HepG2 (cell line): ENCODE measurements around the gene LRRC8D. TPM values are rescaled to one million over a fixed set of nuclear protein-coding genes. Genes with fewer than 3 reads are reported as not detected.

Source experiments
- ATAC-seq: fragments of 200-7000 bp; cut with Tn5 transposase; 3 replicates; pipeline ENCODE4 v1.9.1; 2020; ENCODE audit warnings: mild to moderate bottlenecking, moderate library complexity
- BruUV-seq: library from RNA; stranded (reverse); fragments of 400-500 nt; replicated peaks from 2 replicates; lab custom pipeline; 2021; lab: Mats Ljungman, UMichigan
- CTCF ChIA-PET: fragments of 300-600 bp; formaldehyde crosslinking; extraction: SDS; loops from one replicate; lab custom pipeline; 2021; ENCODE audit warnings: low total read pairs, inconsistent platforms, low intra/inter-chr PET ratio; lab: Yijun Ruan, JAX
- POLR2A ChIA-PET: fragments of 350-600 bp; sonication (Branson Sonifier 250); formaldehyde crosslinking; loops from one replicate; lab custom pipeline; 2020; ENCODE audit warnings: antibody characterized with exemption, inconsistent platforms; lab: Yijun Ruan, JAX
- DNase-seq: peaks from one replicate; pipeline ENCODE4 v3.0.0-alpha.2; 2015; ENCODE audit warnings: low spot score
- FAIRE-seq: peaks from 3 replicates; lab custom pipeline; 2011; peaks lifted over from hg19 to GRCh38; lab: Jason Lieb, UNC
- H2AFZ ChIP-seq: one replicate; pipeline ENCODE4 v1.6.1; 2011; ENCODE audit warnings: low read length, inconsistent platforms
- H3K27ac ChIP-seq: fragments of 300-600 bp; 3 replicates; pipeline ENCODE4 v1.8.0; 2011; ENCODE audit warnings: mixed run types, mild to moderate bottlenecking, mixed read lengths, low read length, inconsistent platforms; ENCODE audit not compliant: insufficient read depth; ENCODE audit errors: extremely low read length
- H3K27me3 ChIP-seq, 2 experiments: fragments of 200-600 bp in 1 of 2; 2 replicates in 1 of 2; 3 replicates in 1 of 2; pipeline versions ENCODE4 v1.6.0 to v1.8.0; 2011; ENCODE audit warnings: low read length in 2 of 2, mild to moderate bottlenecking in 2 of 2, moderate library complexity in 2 of 2, inconsistent platforms in 1 of 2; ENCODE audit not compliant: insufficient read depth in 2 of 2, control insufficient read depth in 1 of 2
- H3K36me3 ChIP-seq, 2 experiments: fragments of 200-600 bp in 1 of 2; replicated peaks in 1 of 2; 2 replicates in 1 of 2; 3 replicates in 1 of 2; pipeline versions ENCODE4 v1.5.1 to v1.8.0; 2011; ENCODE audit warnings: low read length in 2 of 2, inconsistent platforms in 1 of 2; ENCODE audit not compliant: insufficient read depth in 2 of 2, control insufficient read depth in 1 of 2
- H3K4me1 ChIP-seq: 2 replicates; pipeline ENCODE4 v1.5.1; 2012; ENCODE audit warnings: low read length, inconsistent platforms; ENCODE audit not compliant: insufficient read depth
- H3K4me2 ChIP-seq: 2 replicates; pipeline ENCODE4 v1.6.0; 2011; ENCODE audit warnings: low read depth, low read length, inconsistent platforms
- H3K4me3 ChIP-seq, 3 experiments: fragments of 200-600 bp in 1 of 3; sonication (generic), shearing (Covaris generic) in 1 of 3; replicated peaks in 1 of 3; 2 replicates each; pipeline ENCODE4 v1.5.1; 2011 to 2016; ENCODE audit warnings: low read length in 3 of 3, inconsistent platforms in 2 of 3, low read depth in 2 of 3, mild to moderate bottlenecking in 2 of 3, control low read depth in 1 of 3, mixed read lengths in 1 of 3; ENCODE audit not compliant: insufficient read depth in 1 of 3
- H3K79me2 ChIP-seq: one replicate; pipeline ENCODE4 v1.6.1; 2011; ENCODE audit warnings: low read length, inconsistent platforms; ENCODE audit not compliant: insufficient read depth
- H3K9ac ChIP-seq: 2 replicates; pipeline ENCODE4 v1.6.0; 2011; ENCODE audit warnings: mild to moderate bottlenecking, low read depth, low read length, inconsistent platforms; ENCODE audit not compliant: insufficient read depth
- H3K9me3 ChIP-seq: 2 replicates; pipeline ENCODE4 v1.5.1; 2012; ENCODE audit warnings: mild to moderate bottlenecking, low read length
- H4K20me1 ChIP-seq: 2 replicates; pipeline ENCODE4 v1.6.0; 2011; ENCODE audit warnings: inconsistent platforms, mild to moderate bottlenecking, low read length, moderate library complexity; ENCODE audit not compliant: insufficient read depth
- AGO1 ChIP-seq: fragments of 200-400 bp; formaldehyde crosslinking; IDR thresholded peaks from 2 replicates; pipeline ENCODE4 v1.6.1; 2017; ENCODE audit warnings: mild to moderate bottlenecking, low read depth, low read length, moderate library complexity; ENCODE audit not compliant: poor library complexity, severe bottlenecking
- ATF7-NPFF ChIP-seq: sonication (generic); formaldehyde crosslinking; IDR thresholded peaks from 2 replicates; pipeline ENCODE4 v1.8.1; 2023; ENCODE audit warnings: mild to moderate bottlenecking, low read depth, missing genetic modification reagents, moderate library complexity
- ERF ChIP-seq: IDR thresholded peaks from 2 replicates; pipeline ENCODE4 v1.6.1; 2018; ENCODE audit warnings: missing biosample characterization, missing genetic modification reagents
- FOXC1 ChIP-seq: sonication (generic); formaldehyde crosslinking; IDR thresholded peaks from 2 replicates; pipeline ENCODE4 v1.8.0; 2022; ENCODE audit warnings: mild to moderate bottlenecking, missing genetic modification reagents, borderline replicate concordance
- HES4 ChIP-seq: sonication (generic); formaldehyde crosslinking; IDR thresholded peaks from 2 replicates; pipeline ENCODE4 v1.9.0; 2021; ENCODE audit warnings: mild to moderate bottlenecking, missing genetic modification reagents, borderline replicate concordance
- MIER2 ChIP-seq: IDR thresholded peaks from 2 replicates; pipeline ENCODE4 v1.6.1; 2016; ENCODE audit warnings: missing biosample characterization, missing genetic modification reagents
- RARG ChIP-seq: sonication (generic); formaldehyde crosslinking; IDR thresholded peaks from 2 replicates; pipeline ENCODE4 v1.4.0; 2020; ENCODE audit warnings: low read depth, mild to moderate bottlenecking, missing genetic modification reagents
- SOX6 ChIP-seq, 2 experiments: fragments of 450-650 bp in 1 of 2; sonication (generic) in 1 of 2; formaldehyde crosslinking in 1 of 2; IDR thresholded peaks; 2 replicates each; pipeline versions ENCODE4 v1.4.0 to v1.6.1; 2017 to 2020; ENCODE audit warnings: antibody characterized with exemption in 1 of 2, mild to moderate bottlenecking in 1 of 2, missing genetic modification reagents in 1 of 2
- ZBTB44 ChIP-seq: sonication (generic); formaldehyde crosslinking; IDR thresholded peaks from 2 replicates; pipeline ENCODE4 v1.4.0; 2020; ENCODE audit warnings: missing genetic modification reagents
- ZEB1 ChIP-seq: IDR thresholded peaks from 2 replicates; pipeline ENCODE4 v1.6.1; 2012; ENCODE audit warnings: mild to moderate bottlenecking, low read depth, inconsistent platforms; ENCODE audit not compliant: insufficient replicate concordance
- ZNF513 ChIP-seq: sonication (generic); formaldehyde crosslinking; conservative IDR thresholded peaks from 2 replicates; pipeline ENCODE4 v1.5.0; 2020; ENCODE audit warnings: missing genetic modification reagents
- ZNF567 ChIP-seq: sonication (generic); formaldehyde crosslinking; IDR thresholded peaks from 2 replicates; pipeline ENCODE4 v1.8.1; 2023; ENCODE audit warnings: mild to moderate bottlenecking, missing genetic modification reagents, borderline replicate concordance
- ZNF660 ChIP-seq: sonication (generic); formaldehyde crosslinking; IDR thresholded peaks from 2 replicates; pipeline ENCODE4 v1.5.1; 2020; ENCODE audit warnings: mild to moderate bottlenecking, low read depth, missing genetic modification reagents, borderline replicate concordance
- ZNF770 ChIP-seq: sonication (generic); formaldehyde crosslinking; IDR thresholded peaks from 2 replicates; pipeline ENCODE4 v1.5.0; 2020; ENCODE audit warnings: mild to moderate bottlenecking, missing genetic modification reagents
- WGBS: methylation state at CpG from one replicate; pipeline ENCODE4 v1.1.6; 2017; ENCODE audit warnings: low lambda C conversion rate; 5-methylcytosine and 5-hydroxymethylcytosine counted together
- in situ Hi-C: cut with HindIII; loops from 2 replicates; pipeline ENCODE4 v1.10.0; 2017; ENCODE audit warnings: low pct_unique_long_range_greater_than_20kb; ENCODE audit not compliant: extremely low pct_ligation_motif_present
- intact Hi-C: fragments of 100-400 bp; cut with micrococcal nuclease; formaldehyde crosslinking; loops from one replicate; pipeline ENCODE4 v1.10.0; 2022; ENCODE audit not compliant: unreplicated experiment
- polyA plus RNA-seq, 8 experiments: library from polyadenylated mRNA; depleted of rRNA in 3 of 8; stranded (reverse) in 7 of 8; unstranded in 1 of 8; fragments of >200 nt; fragmentation: Illumina TruSeq in 4 of 8; extraction: Trizol in 4 of 8; gene quantifications; 2 replicates each; pipeline versions ENCODE4 v1.2.1 to v1.2.3, GENCODE V29; 2011 to 2016; ENCODE audit warnings: low read depth in 4 of 8, missing spikeins in 1 of 8, mixed read lengths in 1 of 8; ENCODE audit not compliant: insufficient read depth in 1 of 8
- total RNA-seq, 5 experiments: library from RNA; depleted of rRNA; stranded (reverse); fragments of >200 nt; fragmentation: Illumina TruSeq; extraction: Trizol; gene quantifications; 2 replicates each; pipeline ENCODE4 v1.2.3, GENCODE V29; 2016; ENCODE audit warnings: low read depth in 1 of 5

The LRRC8D gene
- total and polyA plus RNA-seq, 2 of the 13 experiments (the other 11 are each of a cell fraction or from before 2014, with no cell fraction given), result 29.9 to 45.5 TPM

GRCh38 chr1:89962024-89962741 lies 141.4 kb downstream of the LRRC8D start (continued):
- TF ChIP-seq AGO1 (no peak), ZNF770 (no peak), ZNF513 (CRISPR knock-in tag) (no peak), SOX6 (IDR thresholded peaks at IDR 0.05) (no peak), SOX6 (CRISPR knock-in tag; IDR thresholded peaks at IDR 0.05) (no peak), HES4 (no peak)

GRCh38 chr1:89962742-89963075 lies 141.9 kb downstream of the LRRC8D start:
- CTCF ChIA-PET, result no interaction called here
- no peaks in the 10 kb centered on the region for H3K36me3 ChIP-seq
- BruUV-seq, result no TSS peak
- no peak for TF ChIP-seq ZNF770
- TF ChIP-seq ZNF567 (CRISPR knock-in tag), result no peak
- TF ChIP-seq FOXC1 (CRISPR knock-in tag), result no peak
- no peak for TF ChIP-seq ERF (CRISPR knock-in tag)
- TF ChIP-seq MIER2 (CRISPR knock-in tag), result no peak
- TF ChIP-seq RARG (CRISPR knock-in tag), result no peak
- TF ChIP-seq ZEB1, result no peak
- TF ChIP-seq ATF7-NPFF (CRISPR knock-in tag), result no peak
- no peak for TF ChIP-seq ZNF660 (CRISPR knock-in tag)
- no peak for TF ChIP-seq ZBTB44 (CRISPR knock-in tag)

More at GRCh38 chr1:89962742-89963075, 141.9 kb downstream of the LRRC8D start:
- Histone ChIP-seq H4K20me1 (no peaks in the 10 kb centered on the region), H3K4me3 (no peak overlapping the region), H3K27ac (no peak overlapping the region), H2AFZ (no peak overlapping the region), H3K9ac (no peak overlapping the region), H3K9me3 (no peaks in the 10 kb centered on the region), H3K4me1 (peaks cover 4% of the 10 kb centered on the region), H3K79me2 (no peaks in the 10 kb centered on the region), H3K27me3 (no peaks in the 10 kb centered on the region), H3K4me2 (no peak overlapping the region)
- 58% methylated on average over 1 of the region's 1 CpG for WGBS
- intact Hi-C loops, result no loop called here
- ATAC-seq, result no peak
- DNase-seq, result no peak
- no peak for FAIRE-seq
- POLR2A ChIA-PET, result no interaction called here
- in situ Hi-C loops, result no loop called here
